Iris pigment epithelial cell (primary cell): ENCODE measurements around the gene ORC6.

ENCODE experiments used
- DNase-seq: peaks from one replicate; pipeline ENCODE4 v3.0.0-alpha.2; 2011; ENCODE audit warnings: low read depth

Gene ORC6

GRCh38 chr16:46731691-46732555 lies 42.5 kb downstream of the ORC6 start:
- DNase-seq, result no peak

- no peak for DNase-seq
Measured at GRCh38 chr16:46732561-46732960, 43.1 kb downstream of the ORC6 start.

- no peak for DNase-seq
Measured at GRCh38 chr16:46733319-46733830, 43.9 kb downstream of the ORC6 start.

GRCh38 chr16:46736695-46737094 lies 47.2 kb downstream of the ORC6 start:
- DNase-seq, result peak; percentile 30

GRCh38 chr16:46737621-46738214 lies 48.3 kb downstream of the ORC6 start:
- no peak for DNase-seq

GRCh38 chr16:46739934-46740333 lies 50.5 kb downstream of the ORC6 start:
- DNase-seq, result no peak

- DNase-seq, result peak; percentile 69
Measured at GRCh38 chr16:46743232-46743719, 53.8 kb downstream of the ORC6 start.

- no peak for DNase-seq
Measured at GRCh38 chr16:46745617-46746016, 56.2 kb downstream of the ORC6 start.

GRCh38 chr16:46746821-46747776 lies 57.6 kb downstream of the ORC6 start:
- DNase-seq, result no peak
